NCI-H128 (cell line): ENCODE results near the gene PDYN.
"Not testable (repeated sequence)": the region's sequence is repeated elsewhere in the genome, so short reads cannot be mapped to it uniquely, and the experiment has no call there.

Experiments
- DNase-seq: peaks from one replicate; lab custom pipeline; 2025; ENCODE audit not compliant: unreplicated experiment; lab: John Stamatoyannopoulos, UW

PDYN gene

GRCh38 chr20:1993986-1994385 is at the start of gene PDYN:
Gene PDYN, minus strand, starts transcription at chr20:1994058. Its CDS starts 10,974 bp downstream, at chr20:1983084.
- DNase-seq, result no peak

DNA sequence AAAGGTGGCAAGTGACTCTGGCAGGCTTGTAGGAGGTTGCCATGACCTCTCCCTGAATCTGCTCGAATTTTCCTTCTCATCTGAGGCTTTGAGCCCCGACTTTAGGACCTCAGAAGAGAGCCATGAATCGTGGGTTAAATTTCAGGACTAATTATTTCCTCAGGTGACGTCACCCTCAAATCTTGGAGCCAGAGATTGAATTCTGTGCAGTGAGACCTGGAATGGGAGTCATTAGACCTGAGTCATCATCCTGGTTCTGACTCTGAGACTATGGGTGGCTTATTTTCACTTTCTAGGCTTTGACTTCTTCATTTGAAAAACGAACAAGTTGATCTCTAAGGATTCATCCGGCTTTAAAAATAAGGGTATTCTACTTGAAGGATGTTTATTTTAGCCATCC is 48.5 kb upstream of the PDYN start:
- no peak for DNase-seq

- no peak for DNase-seq
Measured at GRCh38 chr20:2038161-2038560, 44.3 kb upstream of the PDYN start.

DNA sequence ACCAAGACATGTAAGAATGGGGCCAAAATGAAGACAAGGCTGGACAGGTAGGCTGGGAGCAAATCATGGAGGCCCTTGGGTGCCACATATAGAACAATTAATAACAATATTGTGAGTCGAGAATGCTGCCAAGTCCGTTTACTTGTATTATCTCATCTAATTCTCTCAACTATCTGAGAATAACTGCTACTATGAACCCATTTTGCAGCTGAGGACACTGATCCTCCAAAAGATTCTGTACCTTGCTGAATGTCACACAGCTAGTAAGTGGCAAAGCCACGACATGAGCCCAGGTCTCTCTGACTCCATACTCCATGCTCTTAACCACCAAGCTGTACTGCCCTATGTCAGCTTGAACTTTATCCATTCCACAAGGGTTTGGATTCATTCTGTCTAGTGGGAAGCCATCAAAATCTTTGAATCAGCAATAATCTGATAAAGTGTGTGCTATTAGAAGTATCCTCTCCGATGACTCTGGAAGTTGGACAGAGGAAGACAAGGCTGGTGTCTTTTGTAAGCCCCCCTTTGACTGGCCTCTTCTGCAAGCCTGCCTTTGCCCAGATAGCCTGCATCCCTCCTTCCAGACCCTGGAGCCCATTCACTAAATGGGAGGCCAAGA is 43.5 kb upstream of the PDYN start:
- DNase-seq, result no peak

DNA sequence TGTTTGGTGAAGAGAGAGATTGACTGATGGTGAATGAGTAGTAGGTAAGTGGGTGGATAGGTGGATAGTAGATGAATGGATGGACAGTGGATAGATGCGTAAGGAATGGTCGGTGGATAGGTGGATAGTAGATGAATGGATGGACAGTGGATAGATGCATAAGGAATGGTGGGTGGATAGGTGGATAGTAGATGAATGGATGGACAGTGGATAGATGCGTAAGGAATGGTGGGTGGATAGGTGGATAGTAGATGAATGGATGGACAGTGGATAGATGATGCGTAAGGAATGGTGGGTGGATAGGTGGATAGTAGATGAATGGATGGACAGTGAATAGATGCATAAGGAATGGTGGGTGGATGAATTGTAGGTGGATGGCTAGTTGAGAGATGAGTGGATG is 42.5 kb upstream of the PDYN start:
- not testable (repeated sequence) for DNase-seq

- no peak for DNase-seq
Measured at GRCh38 chr20:2032168-2032567, 38.3 kb upstream of the PDYN start.

DNA sequence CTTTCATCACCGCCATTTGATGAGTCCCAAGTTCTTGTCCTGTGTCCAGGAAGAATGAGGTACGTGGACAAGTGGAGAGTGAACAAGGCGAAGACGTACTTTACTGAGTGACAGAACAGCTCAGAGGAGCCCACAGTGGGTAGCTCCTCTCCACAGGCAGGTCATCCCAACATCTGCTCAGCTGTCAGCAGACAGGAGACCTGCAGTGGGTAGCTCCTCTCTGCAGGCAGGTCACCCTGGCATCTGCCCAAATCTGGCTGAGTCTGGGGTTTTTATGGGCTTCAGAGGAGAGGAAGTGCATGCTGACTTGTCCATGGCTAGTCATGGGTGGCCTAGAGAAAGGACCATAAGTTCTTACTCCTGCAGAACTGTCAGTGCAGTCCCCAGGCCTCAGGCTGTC is 32.7 kb upstream of the PDYN start:
- DNase-seq, result no peak

- no peak for DNase-seq
Measured at GRCh38 chr20:2026004-2026403, 32.1 kb upstream of the PDYN start.

GRCh38 chr20:2023151-2023550 is 29.3 kb upstream of the PDYN start:
- no peak for DNase-seq

GRCh38 chr20:2022163-2022562 is 28.3 kb upstream of the PDYN start:
- no peak for DNase-seq

DNA sequence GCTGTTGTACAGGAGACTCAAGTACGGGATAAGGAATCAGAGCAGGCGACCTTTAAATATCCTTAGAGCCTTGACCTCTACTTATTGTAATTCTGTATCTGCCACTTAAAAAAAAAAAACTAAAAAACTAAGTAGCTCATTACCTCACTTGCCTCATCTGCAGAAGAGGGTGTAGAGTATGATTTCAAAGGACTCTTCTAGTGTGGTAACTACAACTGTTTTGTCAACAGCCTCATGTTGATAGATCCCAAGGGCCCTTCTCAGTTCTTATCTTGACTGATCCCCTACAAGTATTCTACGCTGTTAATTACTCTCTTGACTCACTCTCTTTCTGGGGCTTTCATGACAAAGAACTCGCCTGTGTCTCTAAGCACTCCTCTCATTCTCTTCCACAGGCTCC is 16.7 kb upstream of the PDYN start:
- DNase-seq, result no peak

GRCh38 chr20:2006452-2007361 is 12.8 kb upstream of the PDYN start:
- no peak for DNase-seq

DNA sequence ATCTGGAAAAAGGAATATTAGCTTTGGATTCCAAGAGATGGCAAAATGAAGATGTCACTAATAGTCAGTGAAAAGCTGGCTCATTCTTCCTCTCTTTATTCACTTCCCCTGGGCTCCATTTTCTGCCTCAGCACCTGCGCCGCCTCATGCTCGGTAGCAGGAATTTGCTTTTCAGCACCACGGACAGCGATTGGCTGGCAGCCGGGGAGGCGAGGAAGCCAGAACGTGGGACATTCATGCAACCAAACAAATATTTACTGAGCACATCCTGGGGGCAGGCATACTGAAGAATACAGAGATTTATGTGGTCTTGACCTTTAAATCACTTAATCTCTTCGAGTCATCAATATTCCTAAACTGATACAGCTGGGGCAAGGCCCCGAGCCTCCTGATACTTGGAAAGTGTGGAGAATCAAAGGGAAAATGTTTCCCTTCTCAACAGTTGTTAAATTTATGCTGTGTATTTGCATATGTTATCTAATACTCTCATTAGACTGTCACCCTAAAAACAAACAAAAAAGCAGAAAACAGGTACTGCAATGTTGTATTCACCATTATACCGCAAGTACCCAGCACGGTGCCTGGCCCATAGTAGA is 12.1 kb upstream of the PDYN start:
- DNase-seq, result no peak

- no peak for DNase-seq
Measured at GRCh38 chr20:2005359-2005758, 11.5 kb upstream of the PDYN start.

DNA sequence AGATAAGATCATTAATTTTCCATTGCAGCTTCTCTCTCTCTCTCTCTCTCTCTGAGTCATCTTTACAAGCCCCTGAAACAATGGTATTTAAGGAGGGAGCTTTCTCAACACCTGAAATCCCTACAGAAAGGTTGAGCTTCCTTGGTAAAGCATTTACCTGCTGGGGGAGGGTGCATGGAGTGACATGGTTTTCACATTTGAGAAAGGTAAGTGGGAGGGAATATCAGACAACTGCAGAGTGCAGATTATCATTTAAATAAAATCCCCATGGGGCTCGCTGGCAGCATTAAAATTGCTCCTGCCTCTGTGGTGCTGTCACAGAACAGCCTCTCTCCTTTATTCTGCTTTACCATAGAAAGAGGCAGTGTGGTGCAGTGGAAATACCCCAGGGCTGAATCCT is 10.3 kb upstream of the PDYN start:
- no peak for DNase-seq

DNA sequence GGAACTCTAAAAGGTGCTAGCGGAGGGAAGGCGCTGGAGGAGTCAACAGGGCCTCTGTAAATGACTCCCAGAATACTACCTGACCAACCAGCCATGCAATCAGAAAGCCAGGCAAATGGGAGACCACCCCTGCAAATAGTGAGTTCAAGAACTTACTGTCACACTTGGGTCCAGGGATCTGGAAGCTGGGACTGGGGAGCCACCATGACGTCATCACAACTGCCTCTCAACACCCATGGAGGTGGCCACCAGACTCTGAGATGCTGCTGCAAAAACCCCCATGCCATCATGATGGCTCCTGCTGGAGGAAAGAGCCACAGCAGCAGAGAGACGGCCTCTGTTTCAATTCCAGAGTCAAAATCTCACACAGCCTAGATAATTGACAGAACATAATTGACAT is 8.5 kb upstream of the PDYN start:
- no peak for DNase-seq

GRCh38 chr20:2001119-2001518 is 7.3 kb upstream of the PDYN start:
- DNase-seq, result no peak

DNA sequence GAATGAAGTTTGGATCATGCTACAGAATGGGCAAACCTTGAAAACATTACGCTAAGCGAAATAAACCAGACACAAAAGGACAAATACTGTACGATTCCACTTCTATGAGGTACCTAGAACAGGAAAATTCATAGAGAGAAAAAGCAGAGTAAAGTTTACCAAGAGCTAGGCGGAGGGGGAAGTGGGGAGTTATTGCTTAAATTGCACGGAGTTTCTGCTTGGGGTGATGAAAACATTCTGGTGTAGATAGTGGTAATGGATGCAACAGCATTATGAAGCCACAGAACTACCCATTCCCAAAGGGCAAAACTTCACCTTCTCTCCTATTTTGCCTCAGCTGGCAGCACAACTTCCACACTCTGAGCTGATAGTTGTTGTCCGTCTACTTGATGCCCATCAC is 6.4 kb upstream of the PDYN start:
- no peak for DNase-seq

- DNase-seq, result no peak
Measured at GRCh38 chr20:1998715-1999114, 4.9 kb upstream of the PDYN start.

- no peak for DNase-seq
Measured at GRCh38 chr20:1998193-1998520, 4.3 kb upstream of the PDYN start.

DNA sequence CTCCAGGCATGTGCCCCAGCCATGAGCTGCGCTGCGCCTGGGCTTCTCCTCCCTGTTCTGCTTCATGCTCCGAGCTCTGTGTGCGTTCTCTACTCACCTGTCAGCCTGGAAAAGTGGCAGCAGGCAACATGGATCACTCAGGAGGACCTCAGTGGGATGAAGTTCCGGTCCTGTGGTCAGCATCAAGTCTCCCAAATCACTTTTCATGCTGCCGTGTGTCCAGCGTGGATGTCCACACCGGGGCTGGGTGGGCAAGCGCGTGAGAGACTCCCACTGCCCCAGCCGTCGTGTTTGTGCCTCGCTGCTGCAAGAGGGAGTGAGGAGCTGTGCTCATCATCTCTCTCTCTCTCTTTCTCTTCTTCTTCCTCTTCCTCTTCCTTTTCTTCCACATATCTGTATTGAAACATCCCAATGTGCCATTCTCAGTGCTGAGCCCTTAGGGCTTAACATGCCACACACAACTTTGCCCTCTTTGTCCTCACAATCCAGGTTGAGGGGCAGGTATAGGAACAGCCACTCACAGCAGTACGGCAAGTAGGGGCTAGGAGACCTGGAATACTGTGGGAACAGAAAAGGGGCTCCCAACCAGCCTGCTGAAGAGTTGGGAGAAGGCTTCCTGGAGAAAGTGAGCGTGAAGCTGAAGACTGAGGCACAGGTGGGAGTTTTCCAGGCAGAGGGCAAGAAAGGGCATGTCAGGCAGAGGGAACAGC is 3.8 kb upstream of the PDYN start:
- DNase-seq, result no peak
